T-helper 2 cell treated with Interferon-gamma antibody and Interleukin-4, amounts not matched to agents 5 μg/mL and 100 μg/mL, for 36 hours (primary cell): Measurements from ENCODE around the gene POU3F3.
A peak's percentile ranks its signal among the peaks of the same experiment; 100 is the strongest.

ENCODE experiments used
- DNase-seq: peaks from one replicate; pipeline ENCODE4 v3.0.0; 2021; ENCODE audit warnings: low spot score
- H3K27ac Mint-ChIP-seq: one replicate; pipeline ENCODE4 v1.8.0; 2021; ENCODE audit warnings: mild to moderate bottlenecking, mixed read lengths
- H3K27me3 Mint-ChIP-seq: one replicate; pipeline ENCODE4 v1.8.0; 2021; ENCODE audit warnings: low read depth, mixed read lengths
- H3K36me3 Mint-ChIP-seq: one replicate; pipeline ENCODE4 v1.8.0; 2021; ENCODE audit warnings: low read depth, mixed read lengths
- H3K4me1 Mint-ChIP-seq: one replicate; pipeline ENCODE4 v1.8.0; 2021; ENCODE audit warnings: low read depth, mixed read lengths
- H3K4me3 Mint-ChIP-seq: one replicate; pipeline ENCODE4 v1.8.0; 2022; ENCODE audit warnings: mild to moderate bottlenecking, moderate library complexity, mixed read lengths
- H3K9me3 Mint-ChIP-seq: one replicate; pipeline ENCODE4 v1.8.0; 2021; ENCODE audit warnings: mixed read lengths

Gene POU3F3

GRCh38 chr2:104862058-104862941, 8.4 kb downstream of the POU3F3 start:
- Mint-ChIP-seq H3K4me3 (no peak overlapping the region), H3K9me3 (no peaks in the 10 kb centered on the region), H3K27ac (peak overlapping the region; percentile 67), H3K27me3 (peaks cover 88% of the 10 kb centered on the region), H3K36me3 (peaks cover 2% of the 10 kb centered on the region), H3K4me1 (no peaks in the 10 kb centered on the region)
- no peak for DNase-seq

GRCh38 chr2:104863146-104863467, 9.2 kb downstream of the POU3F3 start:
- H3K9me3 Mint-ChIP-seq, result no peaks in the 10 kb centered on the region
- peaks cover 90% of the 10 kb centered on the region for H3K27me3 Mint-ChIP-seq
- H3K4me1 Mint-ChIP-seq, result no peaks in the 10 kb centered on the region
- no peak overlapping the region for H3K27ac Mint-ChIP-seq
- peaks cover 2% of the 10 kb centered on the region for H3K36me3 Mint-ChIP-seq
- H3K4me3 Mint-ChIP-seq, result no peak overlapping the region
- DNase-seq, result no peak

- no peak for DNase-seq
- H3K36me3 Mint-ChIP-seq, result no peaks in the 10 kb centered on the region
Observed at GRCh38 chr2:104863468-104864279, 9.8 kb downstream of the POU3F3 start.

GRCh38 chr2:104864280-104865095, 10.6 kb downstream of the POU3F3 start:
- no peaks in the 10 kb centered on the region for H3K36me3 Mint-ChIP-seq
- no peak overlapping the region for H3K4me3 Mint-ChIP-seq
- no peak overlapping the region for H3K27ac Mint-ChIP-seq
- no peak for DNase-seq
- H3K27me3 Mint-ChIP-seq, result peaks cover 89% of the 10 kb centered on the region
- H3K4me1 Mint-ChIP-seq, result no peaks in the 10 kb centered on the region
- no peaks in the 10 kb centered on the region for H3K9me3 Mint-ChIP-seq

More at GRCh38 chr2:104863468-104864279, 9.8 kb downstream of the POU3F3 start:
- H3K27me3 Mint-ChIP-seq, result peaks cover 90% of the 10 kb centered on the region
- H3K4me3 Mint-ChIP-seq, result no peak overlapping the region
- H3K4me1 Mint-ChIP-seq, result no peaks in the 10 kb centered on the region
- H3K9me3 Mint-ChIP-seq, result no peaks in the 10 kb centered on the region
- H3K27ac Mint-ChIP-seq, result no peak overlapping the region

GRCh38 chr2:104865096-104865470, 11.2 kb downstream of the POU3F3 start:
- Mint-ChIP-seq H3K4me1 (no peaks in the 10 kb centered on the region), H3K9me3 (no peaks in the 10 kb centered on the region), H3K27me3 (peaks cover 88% of the 10 kb centered on the region), H3K27ac (no peak overlapping the region), H3K36me3 (no peaks in the 10 kb centered on the region), H3K4me3 (no peak overlapping the region)
- DNase-seq, result no peak

- no peak overlapping the region for H3K4me3 Mint-ChIP-seq
- peaks cover 92% of the 10 kb centered on the region for H3K27me3 Mint-ChIP-seq
- no peaks in the 10 kb centered on the region for H3K36me3 Mint-ChIP-seq
- H3K9me3 Mint-ChIP-seq, result no peaks in the 10 kb centered on the region
- H3K27ac Mint-ChIP-seq, result no peak overlapping the region
- H3K4me1 Mint-ChIP-seq, result no peaks in the 10 kb centered on the region
- DNase-seq, result no peak
Observed at GRCh38 chr2:104866122-104866864, 12.4 kb downstream of the POU3F3 start.

GRCh38 chr2:104866883-104867812, 13.2 kb downstream of the POU3F3 start:
- Mint-ChIP-seq H3K27ac (no peak overlapping the region), H3K4me1 (peaks cover 4% of the 10 kb centered on the region), H3K4me3 (no peak overlapping the region), H3K36me3 (no peaks in the 10 kb centered on the region), H3K9me3 (no peaks in the 10 kb centered on the region), H3K27me3 (peaks cover 92% of the 10 kb centered on the region)
- no peak for DNase-seq

GRCh38 chr2:104867813-104868504, 14.0 kb downstream of the POU3F3 start:
- Mint-ChIP-seq H3K4me3 (no peak overlapping the region), H3K27me3 (peaks cover 92% of the 10 kb centered on the region), H3K27ac (no peak overlapping the region), H3K9me3 (no peaks in the 10 kb centered on the region), H3K36me3 (no peaks in the 10 kb centered on the region), H3K4me1 (peaks cover 6% of the 10 kb centered on the region)
- DNase-seq, result no peak

- Mint-ChIP-seq H3K27me3 (peaks cover 88% of the 10 kb centered on the region), H3K9me3 (no peaks in the 10 kb centered on the region), H3K4me3 (no peak overlapping the region), H3K27ac (no peak overlapping the region), H3K4me1 (peaks cover 6% of the 10 kb centered on the region), H3K36me3 (no peaks in the 10 kb centered on the region)
- no peak for DNase-seq
Observed at GRCh38 chr2:104868505-104868866, 14.6 kb downstream of the POU3F3 start.

- Mint-ChIP-seq H3K4me1 (peaks cover 6% of the 10 kb centered on the region), H3K27ac (no peak overlapping the region)
Observed at GRCh38 chr2:104870100-104870975, 16.4 kb downstream of the POU3F3 start.

GRCh38 chr2:104871649-104871971, 17.7 kb downstream of the POU3F3 start:
- H3K4me1 Mint-ChIP-seq, result peaks cover 6% of the 10 kb centered on the region
- H3K4me3 Mint-ChIP-seq, result peak overlapping the region; percentile 59
- no peaks in the 10 kb centered on the region for H3K36me3 Mint-ChIP-seq
- H3K27ac Mint-ChIP-seq, result no peak overlapping the region
- H3K9me3 Mint-ChIP-seq, result no peaks in the 10 kb centered on the region
- no peak for DNase-seq
- H3K27me3 Mint-ChIP-seq, result peaks cover 75% of the 10 kb centered on the region

More at GRCh38 chr2:104870100-104870975, 16.4 kb downstream of the POU3F3 start:
- Mint-ChIP-seq H3K36me3 (no peaks in the 10 kb centered on the region), H3K9me3 (no peaks in the 10 kb centered on the region), H3K27me3 (peaks cover 86% of the 10 kb centered on the region), H3K4me3 (no peak overlapping the region)
- DNase-seq, result no peak
